VCaP (cell line): ENCODE results near the gene SLC6A4.

Source experiments
- H3K27ac ChIP-seq: fragments of 450-650 bp; 2 replicates; pipeline ENCODE4 v1.5.1; 2017
- TF ChIP-seq, protein P1 (sequence below): fragments of 450-650 bp; conservative IDR thresholded peaks from 2 replicates; pipeline ENCODE4 v1.5.1; 2017; ENCODE audit warnings: mild to moderate bottlenecking, moderate library complexity

Gene SLC6A4

GRCh38 chr17:30248786-30249185 is 13.3 kb upstream of the SLC6A4 start:
- TF ChIP-seq, protein P1, sequence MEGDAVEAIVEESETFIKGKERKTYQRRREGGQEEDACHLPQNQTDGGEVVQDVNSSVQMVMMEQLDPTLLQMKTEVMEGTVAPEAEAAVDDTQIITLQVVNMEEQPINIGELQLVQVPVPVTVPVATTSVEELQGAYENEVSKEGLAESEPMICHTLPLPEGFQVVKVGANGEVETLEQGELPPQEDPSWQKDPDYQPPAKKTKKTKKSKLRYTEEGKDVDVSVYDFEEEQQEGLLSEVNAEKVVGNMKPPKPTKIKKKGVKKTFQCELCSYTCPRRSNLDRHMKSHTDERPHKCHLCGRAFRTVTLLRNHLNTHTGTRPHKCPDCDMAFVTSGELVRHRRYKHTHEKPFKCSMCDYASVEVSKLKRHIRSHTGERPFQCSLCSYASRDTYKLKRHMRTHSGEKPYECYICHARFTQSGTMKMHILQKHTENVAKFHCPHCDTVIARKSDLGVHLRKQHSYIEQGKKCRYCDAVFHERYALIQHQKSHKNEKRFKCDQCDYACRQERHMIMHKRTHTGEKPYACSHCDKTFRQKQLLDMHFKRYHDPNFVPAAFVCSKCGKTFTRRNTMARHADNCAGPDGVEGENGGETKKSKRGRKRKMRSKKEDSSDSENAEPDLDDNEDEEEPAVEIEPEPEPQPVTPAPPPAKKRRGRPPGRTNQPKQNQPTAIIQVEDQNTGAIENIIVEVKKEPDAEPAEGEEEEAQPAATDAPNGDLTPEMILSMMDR = no peak

DNA sequence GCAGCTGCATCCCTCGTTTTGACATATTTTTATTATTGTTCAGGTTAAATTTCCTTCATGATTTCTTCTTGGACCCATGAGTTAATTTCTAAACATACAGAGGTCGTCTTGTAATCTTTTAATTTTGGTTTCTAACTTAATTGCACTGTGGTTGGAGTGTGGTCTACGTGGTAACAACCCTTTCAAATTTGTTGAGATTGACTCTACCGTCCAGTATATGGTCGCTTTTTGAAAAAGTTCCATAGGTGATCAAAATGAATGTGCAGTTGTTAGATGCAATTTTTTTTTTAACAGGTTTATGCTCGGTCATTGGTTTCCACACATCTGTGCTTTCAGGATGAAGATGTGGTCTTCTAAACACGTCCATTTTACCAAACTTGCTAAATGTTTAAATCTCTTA is 11.0 kb upstream of the SLC6A4 start:
- no peak overlapping the region for H3K27ac ChIP-seq
- TF ChIP-seq, protein P1 = no peak

More at GRCh38 chr17:30248786-30249185, 13.3 kb upstream of the SLC6A4 start:
- H3K27ac ChIP-seq = no peak overlapping the region

- H3K27ac ChIP-seq = no peak overlapping the region
- TF ChIP-seq, protein P1 = no peak
Measured at GRCh38 chr17:30244853-30245385, 9.4 kb upstream of the SLC6A4 start.

- H3K27ac ChIP-seq = no peak overlapping the region
- TF ChIP-seq, protein P1 = no peak
Measured at GRCh38 chr17:30243568-30243967, 8.1 kb upstream of the SLC6A4 start.

DNA sequence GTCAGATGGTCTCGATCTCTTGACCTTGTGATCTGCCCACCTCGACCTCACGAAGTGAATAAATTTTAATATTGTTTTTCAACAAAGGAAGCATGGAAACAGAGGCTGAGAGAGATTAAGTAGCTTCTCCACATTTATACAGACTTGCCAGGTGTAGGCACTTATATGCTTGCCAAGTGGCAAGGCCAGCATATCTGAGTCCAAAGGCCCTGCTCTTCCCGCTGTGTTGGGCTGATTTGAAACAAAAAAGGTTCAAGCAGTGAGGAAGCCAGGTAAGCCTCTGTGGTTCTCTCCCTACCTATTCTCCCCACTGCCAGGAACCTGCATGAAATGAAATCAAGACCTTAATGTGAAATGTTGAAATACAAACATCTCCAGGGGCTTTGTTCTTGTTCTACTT is 7.5 kb upstream of the SLC6A4 start:
- TF ChIP-seq, protein P1 = no peak
- no peak overlapping the region for H3K27ac ChIP-seq

DNA sequence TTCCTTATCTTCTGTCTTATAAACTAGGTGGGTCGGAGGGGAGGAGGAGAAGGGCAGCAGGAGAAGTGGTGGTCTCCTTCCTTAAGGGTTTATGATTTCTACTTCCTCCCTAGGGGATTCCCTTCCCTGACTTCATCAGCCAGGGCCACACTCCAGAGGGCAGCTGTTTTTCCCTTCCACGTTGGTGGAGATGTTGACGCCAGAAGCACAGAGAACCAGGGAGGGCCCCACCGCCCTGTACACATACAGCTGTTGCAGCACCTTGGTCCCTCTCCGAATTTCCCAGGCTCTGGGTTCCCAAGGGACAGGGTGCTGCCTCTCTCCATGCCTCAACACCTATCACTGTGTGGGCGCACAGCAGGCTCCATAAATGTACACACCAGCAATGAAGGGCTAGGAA is 5.6 kb upstream of the SLC6A4 start:
- TF ChIP-seq, protein P1 = no peak
- no peak overlapping the region for H3K27ac ChIP-seq

DNA sequence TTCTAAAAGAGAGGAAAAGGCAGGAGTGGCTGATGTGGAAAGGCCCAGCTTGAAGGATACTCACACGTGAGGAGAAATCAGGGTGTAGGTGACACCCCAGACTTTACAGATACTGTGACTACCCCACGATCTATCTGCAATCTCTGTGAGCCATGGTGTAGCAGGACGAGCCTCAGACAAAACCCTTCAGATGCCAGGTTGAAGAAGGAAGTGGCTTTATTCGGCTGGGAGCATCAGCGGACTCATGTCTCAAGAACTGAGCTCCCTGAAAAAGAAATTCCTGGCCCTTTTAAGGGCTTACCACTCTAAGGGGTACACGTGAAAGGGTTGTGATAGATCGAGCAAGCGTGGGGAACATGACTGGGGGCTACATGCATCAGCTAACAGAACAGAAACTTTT is 4.7 kb upstream of the SLC6A4 start:
- TF ChIP-seq, protein P1 = no peak
- no peak overlapping the region for H3K27ac ChIP-seq

DNA sequence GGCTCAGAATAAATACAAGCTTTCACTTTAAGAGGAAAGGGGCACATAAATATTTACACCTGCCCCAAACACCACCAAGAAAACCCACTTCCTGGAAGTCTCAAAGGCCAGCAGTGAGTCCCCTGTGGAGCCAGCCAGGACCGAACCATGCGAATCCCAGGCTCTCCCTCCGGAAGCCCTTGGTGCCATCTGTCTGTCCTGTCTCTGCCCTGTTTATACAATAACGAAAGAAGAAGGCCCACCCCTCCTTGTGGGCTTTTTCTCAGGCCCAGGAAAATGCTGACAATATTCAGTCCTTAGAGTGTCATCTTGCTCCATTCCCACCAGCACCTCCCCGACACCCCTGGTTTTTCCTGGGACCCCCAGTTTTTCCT is 3.6 kb upstream of the SLC6A4 start:
- TF ChIP-seq, protein P1 = no peak

More for the DNA sequence above, 3.6 kb upstream of the SLC6A4 start:
- H3K27ac ChIP-seq = no peak overlapping the region
